Stimulated activated naive CD8-positive, alpha-beta T cell treated with anti-CD3 and anti-CD28 coated beads, Interleukin-15, Interleukin-2, amounts not matched to agents 100 U/mL and 50 U/mL, for 24 hours (primary cell): Measurements from ENCODE around the gene PKD1L1.

Experiments
- ATAC-seq: fragments of 150-1000 bp; cut with Tn5 transposase; one replicate; pipeline ENCODE4 v1.10.0; 2021
- DNase-seq: peaks from one replicate; pipeline ENCODE4 v3.0.0; 2021

PKD1L1 gene

GRCh38 chr7:47875998-47876744 lies 72.1 kb downstream of the PKD1L1 start:
- ATAC-seq = no peak

GRCh38 chr7:47875406-47875805 lies 72.9 kb downstream of the PKD1L1 start:
- DNase-seq (no peak), ATAC-seq (no peak)

More at GRCh38 chr7:47875998-47876744, 72.1 kb downstream of the PKD1L1 start:
- DNase-seq = no peak

- ATAC-seq (peak; percentile 64), DNase-seq (no peak)
Observed at GRCh38 chr7:47873762-47874161, 74.5 kb downstream of the PKD1L1 start.

GRCh38 chr7:47867286-47867685 lies 81.0 kb downstream of the PKD1L1 start:
- DNase-seq = no peak
- ATAC-seq = no peak

- no peak for ATAC-seq
- DNase-seq = no peak
Observed at GRCh38 chr7:47866120-47866519, 82.1 kb downstream of the PKD1L1 start.

GRCh38 chr7:47852330-47853245 lies 95.7 kb downstream of the PKD1L1 start:
- DNase-seq (peak; percentile 11), ATAC-seq (no peak)

- DNase-seq (no peak), ATAC-seq (no peak)
Observed at GRCh38 chr7:47847207-47847606, 101.1 kb downstream of the PKD1L1 start.

GRCh38 chr7:47846138-47846836 lies 102.0 kb downstream of the PKD1L1 start:
- DNase-seq (no peak), ATAC-seq (no peak)

- ATAC-seq (no peak), DNase-seq (no peak)
Observed at GRCh38 chr7:47844311-47844710, 104.0 kb downstream of the PKD1L1 start.

- DNase-seq (no peak), ATAC-seq (no peak)
Observed at GRCh38 chr7:47843291-47843690, 105.0 kb downstream of the PKD1L1 start.

GRCh38 chr7:47839381-47839780 lies 108.9 kb downstream of the PKD1L1 start:
- DNase-seq = no peak
- no peak for ATAC-seq

- no peak for DNase-seq
- no peak for ATAC-seq
Observed at GRCh38 chr7:47837826-47838225, 110.4 kb downstream of the PKD1L1 start.

- ATAC-seq (no peak), DNase-seq (no peak)
Observed at GRCh38 chr7:47836503-47837202, 111.6 kb downstream of the PKD1L1 start.

- ATAC-seq (no peak), DNase-seq (no peak)
Observed at GRCh38 chr7:47836080-47836479, 112.2 kb downstream of the PKD1L1 start.

GRCh38 chr7:47833211-47833610 lies 115.1 kb downstream of the PKD1L1 start:
- ATAC-seq (no peak), DNase-seq (no peak)

- DNase-seq (no peak), ATAC-seq (no peak)
Observed at GRCh38 chr7:47832105-47832715, 116.1 kb downstream of the PKD1L1 start.

GRCh38 chr7:47830015-47830414 lies 118.3 kb downstream of the PKD1L1 start:
- no peak for DNase-seq
- no peak for ATAC-seq

- DNase-seq = no peak
- no peak for ATAC-seq
Observed at GRCh38 chr7:47827871-47828270, 120.4 kb downstream of the PKD1L1 start.

- DNase-seq = no peak
- ATAC-seq = no peak
Observed at GRCh38 chr7:47827351-47827756, 120.9 kb downstream of the PKD1L1 start.

GRCh38 chr7:47826754-47827153 lies 121.5 kb downstream of the PKD1L1 start:
- ATAC-seq (no peak), DNase-seq (no peak)

- ATAC-seq = no peak
- DNase-seq = no peak
Observed at GRCh38 chr7:47819607-47819920, 128.7 kb downstream of the PKD1L1 start.
